Hematopoietic multipotent progenitor cell treated with erythropoietin and hydrocortisone succinate and interleukin-3 and kit ligand, for 17 days (in vitro differentiated cells): ENCODE results near the gene ZNF550.

Source experiments
- DNase-seq: peaks from one replicate; pipeline ENCODE4 v3.0.0-alpha.2; 2015; ENCODE audit warnings: low spot score

Gene ZNF550

DNA sequence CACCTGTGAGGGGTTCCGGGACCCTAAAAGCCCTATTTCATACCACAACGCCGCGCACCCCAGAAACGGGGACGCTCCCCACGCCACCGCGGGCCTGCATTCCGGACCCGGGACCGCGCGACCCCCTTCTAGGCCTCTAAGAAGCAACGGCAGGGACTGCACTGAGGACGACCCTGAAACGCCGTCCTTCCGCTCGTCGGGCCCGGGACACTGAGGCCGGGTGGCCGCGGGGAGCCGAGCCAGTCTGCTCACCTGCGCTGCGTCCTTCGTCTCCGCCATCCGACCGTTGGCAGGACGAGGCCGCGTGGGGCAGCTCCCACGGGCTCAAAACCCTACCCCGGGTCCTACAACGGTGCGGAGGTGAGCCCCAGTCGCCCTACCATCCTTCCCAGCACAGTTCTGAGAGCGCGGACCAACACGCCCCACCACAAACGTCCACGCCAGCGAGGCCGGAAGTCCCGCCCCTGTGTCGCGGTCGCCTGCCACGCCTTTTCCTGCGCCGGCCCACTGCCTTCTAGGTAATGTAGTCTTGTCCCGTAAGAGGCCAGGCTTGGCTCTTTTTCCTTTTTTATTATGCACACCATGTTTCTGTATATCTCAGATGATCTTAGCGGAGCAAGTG, at the start of gene ZNF550:
ZNF550 (minus strand) TSS at position 460 of the 622 bp plus-strand sequence; CDS start at position 279, 181 bp downstream.
- peak; percentile 69 for DNase-seq

DNA sequence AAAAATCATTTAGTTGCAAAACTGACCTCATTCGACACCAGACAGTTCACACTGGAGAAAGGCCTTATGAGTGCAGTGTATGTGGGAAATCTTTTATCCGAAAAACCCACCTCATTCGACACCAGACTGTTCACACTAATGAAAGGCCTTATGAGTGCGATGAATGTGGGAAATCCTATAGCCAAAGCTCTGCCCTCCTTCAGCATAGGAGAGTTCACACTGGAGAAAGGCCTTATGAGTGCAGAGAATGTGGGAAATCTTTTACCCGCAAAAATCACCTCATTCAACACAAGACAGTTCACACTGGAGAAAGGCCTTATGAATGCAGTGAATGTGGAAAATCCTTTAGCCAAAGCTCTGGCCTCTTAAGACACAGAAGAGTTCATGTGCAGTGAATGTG, 47.3 kb upstream of the ZNF550 start:
- no peak for DNase-seq

DNA sequence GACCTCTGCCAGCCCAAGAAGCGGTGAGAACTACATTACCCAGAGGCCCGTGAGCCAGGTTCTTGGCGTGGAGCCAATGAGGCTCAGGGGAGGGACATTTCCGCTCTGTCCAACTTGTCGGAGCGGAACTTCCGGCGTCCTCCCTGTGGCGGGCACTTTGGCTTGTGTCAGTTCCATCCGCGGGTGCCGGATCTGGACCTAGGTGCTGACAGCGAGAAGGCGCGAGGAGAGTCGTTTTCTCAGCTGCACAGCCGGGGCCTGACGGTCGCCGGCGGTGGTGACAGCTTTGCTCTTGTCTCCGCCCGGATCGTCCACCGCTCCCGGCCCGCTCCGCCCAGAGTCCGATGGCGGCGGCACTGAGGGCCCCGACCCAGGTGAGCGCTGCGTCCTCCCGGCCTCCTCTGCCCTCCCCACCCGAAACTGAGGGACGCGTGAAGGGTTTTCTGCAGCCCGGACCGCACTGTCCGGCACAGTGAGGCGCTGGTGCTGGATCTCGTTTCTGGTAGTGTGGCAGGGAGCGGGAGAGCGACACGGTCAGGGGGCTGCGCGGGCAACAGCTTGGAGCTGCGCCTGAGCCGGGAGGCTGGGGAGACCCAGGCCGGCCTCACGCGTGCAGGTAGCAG, 40.2 kb upstream of the ZNF550 start, which contains the start of gene ZNF530:
ZNF530 (plus strand) TSS at position 125 of the 623 bp plus-strand sequence. CDS start 4,461 bp downstream, outside the sequence.
- peak; percentile 82 for DNase-seq

DNA sequence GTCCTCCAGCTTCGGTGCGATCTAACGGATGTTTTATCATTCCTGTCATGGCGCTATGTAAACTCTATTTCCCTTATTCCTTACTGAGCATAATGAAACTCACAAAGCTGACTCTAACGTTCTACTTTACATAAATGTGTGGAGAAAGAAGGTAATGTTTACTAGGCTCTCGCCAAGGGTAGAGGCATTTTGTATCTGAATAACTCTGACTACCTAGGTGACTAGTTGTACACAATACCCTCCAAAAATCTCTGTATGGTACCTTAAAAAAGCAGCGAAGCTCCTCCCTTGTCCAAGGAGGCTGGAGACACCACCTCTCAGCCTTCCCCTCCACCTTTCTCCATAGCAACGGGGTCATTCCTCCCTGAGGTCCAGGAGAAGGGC, 39.7 kb upstream of the ZNF550 start:
- no peak for DNase-seq

GRCh38 chr19:57587529-57587928, 27.9 kb upstream of the ZNF550 start:
- no peak for DNase-seq

GRCh38 chr19:57583521-57584416, 24.1 kb upstream of the ZNF550 start, which contains the start of gene ZIK1:
ZIK1 (plus strand) TSS chr19:57584145; CDS start chr19:57584357, 212 bp downstream.
- peak; percentile 47 for DNase-seq

GRCh38 chr19:57583104-57583520, 23.4 kb upstream of the ZNF550 start:
- DNase-seq, result no peak

GRCh38 chr19:57578487-57579205, 19.0 kb upstream of the ZNF550 start, which contains the start of gene ZNF416:
ZNF416 (minus strand) TSS chr19:57578911; CDS start chr19:57578704, 207 bp downstream.
- DNase-seq, result peak; percentile 94

DNA sequence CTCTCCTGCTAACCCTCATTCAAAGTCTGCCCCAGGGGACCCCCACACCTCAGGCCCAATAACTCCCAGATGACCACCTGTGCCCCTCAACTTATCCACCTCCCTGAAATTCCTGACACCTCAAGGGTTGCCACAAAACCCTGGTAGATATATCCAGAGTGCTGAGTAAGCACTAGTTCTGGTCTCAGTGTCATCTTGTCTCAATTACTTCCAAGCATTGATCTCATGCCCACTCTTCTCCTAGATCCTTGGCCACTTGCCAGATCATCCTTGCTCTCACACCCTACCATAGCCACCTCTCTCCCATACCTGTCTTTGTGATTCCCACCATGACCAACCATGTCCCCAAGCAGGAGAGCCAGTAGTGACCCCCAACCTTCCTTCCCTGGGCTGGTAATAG, 17.0 kb upstream of the ZNF550 start:
- no peak for DNase-seq

- DNase-seq, result no peak
Measured at GRCh38 chr19:57572415-57572947, 12.8 kb upstream of the ZNF550 start.

GRCh38 chr19:57570707-57571106, 11.0 kb upstream of the ZNF550 start:
- no peak for DNase-seq

- no peak for DNase-seq
Measured at GRCh38 chr19:57566396-57567265, 7.0 kb upstream of the ZNF550 start.

GRCh38 chr19:57563547-57563946, 3.9 kb upstream of the ZNF550 start:
- DNase-seq, result no peak

- no peak for DNase-seq
Measured at GRCh38 chr19:57560049-57560491, 407 bp upstream of the ZNF550 start.

- DNase-seq, result no peak
Measured at GRCh38 chr19:57559008-57559403, 657 bp downstream of the ZNF550 start.

DNA sequence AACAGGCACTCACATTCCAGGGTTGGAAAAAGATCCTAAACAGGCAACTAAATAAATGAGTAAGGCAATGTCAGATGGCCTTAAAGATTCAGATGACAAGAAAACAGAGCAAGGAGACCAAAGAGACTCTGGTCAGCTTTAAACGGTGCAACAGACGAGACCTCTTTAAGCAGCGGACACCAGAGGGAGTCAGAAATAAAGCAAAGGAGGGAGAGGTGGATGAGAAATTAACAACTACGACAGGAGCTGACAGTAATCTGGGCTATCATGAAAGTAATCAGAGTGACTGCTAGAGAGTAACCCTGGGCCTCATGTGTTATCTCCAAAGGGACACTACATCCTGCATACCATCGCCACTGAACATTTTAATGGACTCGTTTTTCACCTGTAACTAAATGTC, 1.1 kb downstream of the ZNF550 start:
- no peak for DNase-seq

- no peak for DNase-seq
Measured at GRCh38 chr19:57557659-57558058, 2.0 kb downstream of the ZNF550 start.

GRCh38 chr19:57552432-57552831, 7.2 kb downstream of the ZNF550 start:
- DNase-seq, result no peak

- no peak for DNase-seq
Measured at GRCh38 chr19:57546513-57546912, 13.2 kb downstream of the ZNF550 start.

DNA sequence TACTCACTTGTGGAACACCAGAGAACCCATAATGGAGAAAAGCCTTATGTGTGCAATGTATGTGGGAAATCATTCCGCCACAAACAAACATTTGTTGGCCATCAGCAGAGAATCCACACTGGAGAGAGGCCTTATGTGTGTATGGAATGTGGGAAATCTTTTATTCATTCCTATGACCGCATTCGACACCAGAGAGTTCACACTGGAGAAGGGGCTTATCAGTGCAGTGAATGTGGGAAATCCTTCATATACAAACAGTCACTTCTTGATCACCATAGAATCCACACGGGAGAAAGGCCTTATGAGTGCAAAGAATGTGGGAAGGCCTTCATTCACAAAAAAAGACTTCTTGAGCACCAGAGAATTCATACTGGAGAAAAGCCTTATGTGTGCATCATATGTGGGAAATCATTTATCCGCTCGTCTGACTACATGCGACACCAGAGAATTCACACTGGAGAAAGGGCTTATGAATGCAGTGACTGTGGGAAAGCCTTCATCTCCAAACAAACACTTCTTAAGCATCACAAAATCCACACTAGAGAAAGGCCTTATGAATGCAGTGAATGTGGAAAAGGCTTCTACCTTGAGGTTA, 21.6 kb downstream of the ZNF550 start:
- DNase-seq, result no peak
